AG04450 (cell line): ENCODE data around the gene ABCA3. TPM values are rescaled to one million over a fixed set of nuclear protein-coding genes. Genes with fewer than 3 reads are reported as not detected.

ENCODE experiments used
- CTCF ChIA-PET: fragments of 300-600, 350-600 bp; formaldehyde crosslinking; extraction: SDS; loops from one replicate; lab custom pipeline; 2022; ENCODE audit warnings: antibody characterized with exemption, inconsistent platforms; lab: Charles Lee
- POLR2A ChIA-PET: fragments of 350-600 bp; formaldehyde crosslinking; extraction: SDS; loops from one replicate; lab custom pipeline; 2021; ENCODE audit warnings: antibody characterized with exemption, inconsistent platforms; lab: Yijun Ruan, JAX
- DNase-seq: peaks from one replicate; pipeline ENCODE4 v3.0.0-alpha.2; 2011; ENCODE audit warnings: low read depth, low spot score
- H3K27ac ChIP-seq: one replicate; pipeline ENCODE4 v1.5.1; 2012; ENCODE audit warnings: low read depth, low read length, control low read depth
- H3K27me3 ChIP-seq: one replicate; pipeline ENCODE4 v1.6.0; 2012; ENCODE audit warnings: low read length; ENCODE audit not compliant: control insufficient read depth, insufficient read depth
- H3K4me3 ChIP-seq: 2 replicates; pipeline ENCODE4 v1.5.1; 2011; ENCODE audit warnings: mild to moderate bottlenecking, low read depth, low read length, control low read depth
- H3K9me3 ChIP-seq: 2 replicates; pipeline ENCODE4 v1.5.1; 2012; ENCODE audit warnings: low read length; ENCODE audit not compliant: control insufficient read depth, insufficient read depth
- CTCF ChIP-seq: IDR thresholded peaks from 2 replicates; pipeline ENCODE4 v1.5.1; 2011; ENCODE audit warnings: low read depth, low read length, control low read depth, inconsistent platforms
- polyA plus RNA-seq: library from polyadenylated mRNA; depleted of rRNA; stranded (reverse); fragments of >200 nt; gene quantifications from 2 replicates; pipeline ENCODE4 v1.2.3, GENCODE V29; 2011

ABCA3 gene
- polyA plus RNA-seq, 1 experiment, result 0.06 TPM

- ChIA-PET POLR2A (no interaction called here), CTCF (interaction anchor here (0.7 kb wide), 1 partner anchor 116 kb away, joined by 3 read pairs; no protein-coding TSS in a partner anchor)
- DNase-seq, result no peak
- Histone ChIP-seq H3K27me3 (peaks cover 4% of the 10 kb centered on the region), H3K4me3 (no peak overlapping the region), H3K9me3 (peaks cover 8% of the 10 kb centered on the region), H3K27ac (no peak overlapping the region)
- TF ChIP-seq CTCF, result no peak
These were observed 44.8 kb upstream of the ABCA3 start for GRCh38 chr16:2385190-2385836.

DNA sequence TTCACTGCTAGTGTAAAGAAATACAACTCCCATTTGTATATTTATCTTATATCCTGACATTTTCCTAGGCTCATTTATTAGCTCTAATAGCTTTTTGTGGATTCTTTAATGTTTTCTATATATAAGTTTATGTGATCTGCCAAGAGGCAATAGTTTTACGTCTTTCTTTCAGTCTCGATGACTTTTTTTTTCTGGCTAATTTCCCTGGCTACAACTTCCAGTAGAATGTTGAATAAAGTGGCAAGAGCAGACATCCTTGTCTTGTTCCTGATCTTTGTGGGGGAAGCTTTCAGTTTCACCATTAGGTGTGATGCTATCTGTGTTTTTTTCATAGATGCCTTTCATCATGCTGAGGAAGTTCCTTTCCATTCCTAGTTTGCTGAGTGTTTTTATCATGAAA, 43.9 kb upstream of the ABCA3 start:
- CTCF ChIA-PET, result interaction anchor here (0.6 kb wide), 1 partner anchor 27 kb away, joined by 3 read pairs; no protein-coding TSS in a partner anchor
- no peak for DNase-seq
- Histone ChIP-seq H3K27ac (no peak overlapping the region), H3K9me3 (peaks cover 7% of the 10 kb centered on the region), H3K27me3 (peaks cover 4% of the 10 kb centered on the region), H3K4me3 (no peak overlapping the region)
- POLR2A ChIA-PET, result no interaction called here
- TF ChIP-seq CTCF, result no peak

- ChIA-PET CTCF (no interaction called here), POLR2A (no interaction called here)
- Histone ChIP-seq H3K9me3 (no peaks in the 10 kb centered on the region; the same call in 1 of the 2 replicates), H3K27ac (no peak overlapping the region), H3K27me3 (peaks cover 4% of the 10 kb centered on the region), H3K4me3 (no peak overlapping the region)
- no peak for DNase-seq
- TF ChIP-seq CTCF, result no peak
These were observed 43.0 kb upstream of the ABCA3 start for GRCh38 chr16:2383501-2383900.

- DNase-seq, result no peak
- ChIA-PET POLR2A (no interaction called here), CTCF (no interaction called here)
These were observed 34.1 kb upstream of the ABCA3 start for GRCh38 chr16:2374644-2375043.

More at GRCh38 chr16:2374644-2375043, 34.1 kb upstream of the ABCA3 start:
- Histone ChIP-seq H3K9me3 (no peaks in the 10 kb centered on the region), H3K4me3 (no peak overlapping the region), H3K27me3 (peaks cover 21% of the 10 kb centered on the region), H3K27ac (no peak overlapping the region)
- TF ChIP-seq CTCF, result no peak
